Fibroblast of lung (primary cell): ENCODE measurements around the gene ROBO1. TPM values are rescaled to one million over a fixed set of nuclear protein-coding genes. Genes with fewer than 3 reads are reported as not detected.

ENCODE experiments used
- DNase-seq, 2 donors: peaks; one replicate each; pipeline versions ENCODE4 v3.0.0 to v3.0.0-alpha.2; 2010; ENCODE audit warnings: low read depth in 2 of 2
- H2AFZ ChIP-seq: 2 replicates; pipeline ENCODE4 v1.5.1; 2012; ENCODE audit warnings: low read length, control low read depth, inconsistent platforms
- H3K27ac ChIP-seq: 2 replicates; pipeline ENCODE4 v1.5.1; 2011; ENCODE audit warnings: low read length, control low read depth; ENCODE audit not compliant: insufficient read depth
- H3K27me3 ChIP-seq: 2 replicates; pipeline ENCODE4 v1.5.1; 2011; ENCODE audit warnings: mild to moderate bottlenecking, low read length; ENCODE audit not compliant: control insufficient read depth, insufficient read depth
- H3K36me3 ChIP-seq: 2 replicates; pipeline ENCODE4 v1.5.1; 2011; ENCODE audit warnings: low read length; ENCODE audit not compliant: control insufficient read depth, insufficient read depth
- H3K4me1 ChIP-seq: 2 replicates; pipeline ENCODE4 v1.5.1; 2011; ENCODE audit warnings: low read length; ENCODE audit not compliant: control insufficient read depth, insufficient read depth; ENCODE audit errors: extremely low read depth
- H3K4me2 ChIP-seq: 2 replicates; pipeline ENCODE4 v1.5.1; 2011; ENCODE audit warnings: low read length, control low read depth; ENCODE audit not compliant: insufficient read depth; ENCODE audit errors: extremely low read depth
- H3K4me3 ChIP-seq, 4 experiments: fragments of 200-600 bp in 1 of 4; sonication (generic) in 1 of 4; replicated peaks in 1 of 4; 2 replicates each; pipeline ENCODE4 v1.5.1; 2011 to 2016; ENCODE audit warnings: low read length in 4 of 4, low read depth in 3 of 4, mild to moderate bottlenecking in 3 of 4, control low read depth in 2 of 4, inconsistent platforms in 1 of 4, mixed read lengths in 1 of 4; ENCODE audit not compliant: insufficient read depth in 1 of 4; ENCODE audit errors: control extremely low read depth in 1 of 4
- H3K79me2 ChIP-seq: 2 replicates; pipeline ENCODE4 v1.5.1; 2012; ENCODE audit warnings: mild to moderate bottlenecking, low read length, inconsistent platforms; ENCODE audit not compliant: control insufficient read depth, insufficient read depth
- H3K9ac ChIP-seq: 2 replicates; pipeline ENCODE4 v1.5.1; 2011; ENCODE audit warnings: mild to moderate bottlenecking, low read length, control low read depth; ENCODE audit not compliant: insufficient read depth
- H3K9me3 ChIP-seq: 2 replicates; pipeline ENCODE4 v1.5.1; 2012; ENCODE audit warnings: low read depth, low read length; ENCODE audit not compliant: control insufficient read depth, insufficient read depth
- H4K20me1 ChIP-seq: 2 replicates; pipeline ENCODE4 v1.5.1; 2011; ENCODE audit warnings: low read length; ENCODE audit not compliant: control insufficient read depth, insufficient read depth; ENCODE audit errors: extremely low read depth
- CTCF ChIP-seq, 2 donors: IDR thresholded peaks in 1 of 2; conservative IDR thresholded peaks in 1 of 2; 1 replicate in 1 of 2; 2 replicates in 1 of 2; pipeline ENCODE4 v1.5.1; 2011 to 2012; ENCODE audit warnings: low read length in 2 of 2, control low read depth in 1 of 2, inconsistent platforms in 1 of 2, low read depth in 1 of 2, mild to moderate bottlenecking in 1 of 2
- EZH2 ChIP-seq: IDR thresholded peaks from 2 replicates; pipeline ENCODE4 v1.5.1; 2012; ENCODE audit warnings: low read length, control low read depth, mild to moderate bottlenecking; ENCODE audit errors: missing control alignments
- polyA plus RNA-seq, 2 donors: library from polyadenylated mRNA; depleted of rRNA in 1 of 2; stranded (reverse) in 1 of 2; unstranded in 1 of 2; fragments of >200 nt; gene quantifications; 2 replicates each; pipeline ENCODE4 v1.2.1, GENCODE V29; 2011 to 2012; ENCODE audit warnings: missing spikeins in 1 of 2
- total RNA-seq: library from RNA; depleted of rRNA; stranded (reverse); fragments of >200 nt; gene quantifications from 2 replicates; pipeline ENCODE4 v1.2.1, GENCODE V29; 2014

Gene ROBO1
- total and polyA plus RNA-seq, 2 donors (not counting 1 experiment from before 2014, with no cell fraction given): 53.8 to 104 TPM

GRCh38 chr3:78785004-78785403 lies 982.8 kb downstream of the ROBO1 start:
- H3K9me3 ChIP-seq: no peaks in the 10 kb centered on the region
- no peak for TF ChIP-seq EZH2
- TF ChIP-seq CTCF (conservative IDR thresholded peaks at IDR 0.05 in 1 of 2, IDR thresholded peaks at IDR 0.05 in 1 of 2; ENCODE audit: low read depth in 1 of 2, low read length in 2 of 2): no peak

GRCh38 chr3:78781351-78781750 lies 986.4 kb downstream of the ROBO1 start:
- Histone ChIP-seq H3K79me2 (no peaks in the 10 kb centered on the region), H4K20me1 (no peaks in the 10 kb centered on the region), H3K27ac (no peak overlapping the region), H3K36me3 (no peaks in the 10 kb centered on the region), H3K9me3 (no peaks in the 10 kb centered on the region), H3K27me3 (no peaks in the 10 kb centered on the region), H2AFZ (no peak overlapping the region), H3K4me1 (no peaks in the 10 kb centered on the region), H3K4me3 (no peak overlapping the region), H3K9ac (no peak overlapping the region), H3K4me2 (no peak overlapping the region)
- no peak for DNase-seq
- TF ChIP-seq EZH2 (no peak), CTCF (conservative IDR thresholded peaks at IDR 0.05 in 1 of 2, IDR thresholded peaks at IDR 0.05 in 1 of 2; ENCODE audit: low read depth in 1 of 2, low read length in 2 of 2) (no peak)

More at GRCh38 chr3:78785004-78785403, 982.8 kb downstream of the ROBO1 start:
- H3K9ac ChIP-seq: no peak overlapping the region
- no peak overlapping the region for H3K4me2 ChIP-seq
- H3K27ac ChIP-seq: no peak overlapping the region
- H2AFZ ChIP-seq: no peak overlapping the region
- H3K36me3 ChIP-seq: no peaks in the 10 kb centered on the region
- H4K20me1 ChIP-seq: no peaks in the 10 kb centered on the region
- no peaks in the 10 kb centered on the region for H3K4me1 ChIP-seq
- no peaks in the 10 kb centered on the region for H3K27me3 ChIP-seq
- DNase-seq: peak in 1 of 2 donors; percentile 31
- H3K4me3 ChIP-seq: no peak overlapping the region
- no peaks in the 10 kb centered on the region for H3K79me2 ChIP-seq

GRCh38 chr3:78765671-78766485 lies 1001.9 kb downstream of the ROBO1 start:
- Histone ChIP-seq H3K79me2 (no peaks in the 10 kb centered on the region), H3K36me3 (no peaks in the 10 kb centered on the region), H3K27ac (no peak overlapping the region), H3K4me1 (no peaks in the 10 kb centered on the region), H2AFZ (no peak overlapping the region), H3K9ac (no peak overlapping the region), H3K4me3 (no peak overlapping the region), H3K4me2 (no peak overlapping the region), H3K9me3 (no peaks in the 10 kb centered on the region), H3K27me3 (no peaks in the 10 kb centered on the region), H4K20me1 (no peaks in the 10 kb centered on the region)
- no peak for TF ChIP-seq CTCF (conservative IDR thresholded peaks at IDR 0.05 in 1 of 2, IDR thresholded peaks at IDR 0.05 in 1 of 2; ENCODE audit: low read depth in 1 of 2, low read length in 2 of 2)
- TF ChIP-seq EZH2: no peak
- peak in 1 of 2 donors; percentile 25 for DNase-seq
